ENCODE measurements around the gene TUT7. TPM values are rescaled to one million over a fixed set of nuclear protein-coding genes. Genes with fewer than 3 reads are reported as not detected.
"Not testable (repeated sequence)": the region's sequence is repeated elsewhere in the genome, so short reads cannot be mapped to it uniquely, and the experiment has no call there.

The TUT7 gene
- total RNA-seq, 2 experiments from 2014 or later: 18.0 to 18.3 TPM

DNA sequence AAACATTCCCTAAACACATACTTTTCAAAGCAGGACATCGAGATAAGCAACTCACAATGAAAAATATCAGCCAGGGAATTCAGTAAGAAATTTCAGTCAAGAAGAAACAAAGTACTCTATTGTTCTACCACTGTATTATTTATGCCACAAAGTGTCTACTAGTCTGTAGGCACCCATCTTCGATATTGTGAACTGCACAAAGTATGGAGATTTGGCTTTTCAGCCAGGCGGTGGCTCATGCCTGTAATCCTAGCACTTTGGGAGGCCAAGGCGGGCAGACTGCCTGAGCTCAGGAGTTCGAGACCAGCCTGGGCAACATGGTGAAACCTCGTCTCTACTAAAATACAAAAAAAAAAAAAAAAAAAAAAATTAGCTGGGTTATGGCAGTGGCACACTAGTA, 63.9 kb downstream of the TUT7 start:
- H3K27ac Mint-ChIP-seq: not testable (repeated sequence)
- H3K36me3 Mint-ChIP-seq: peaks cover 11% of the 10 kb centered on the region

DNA sequence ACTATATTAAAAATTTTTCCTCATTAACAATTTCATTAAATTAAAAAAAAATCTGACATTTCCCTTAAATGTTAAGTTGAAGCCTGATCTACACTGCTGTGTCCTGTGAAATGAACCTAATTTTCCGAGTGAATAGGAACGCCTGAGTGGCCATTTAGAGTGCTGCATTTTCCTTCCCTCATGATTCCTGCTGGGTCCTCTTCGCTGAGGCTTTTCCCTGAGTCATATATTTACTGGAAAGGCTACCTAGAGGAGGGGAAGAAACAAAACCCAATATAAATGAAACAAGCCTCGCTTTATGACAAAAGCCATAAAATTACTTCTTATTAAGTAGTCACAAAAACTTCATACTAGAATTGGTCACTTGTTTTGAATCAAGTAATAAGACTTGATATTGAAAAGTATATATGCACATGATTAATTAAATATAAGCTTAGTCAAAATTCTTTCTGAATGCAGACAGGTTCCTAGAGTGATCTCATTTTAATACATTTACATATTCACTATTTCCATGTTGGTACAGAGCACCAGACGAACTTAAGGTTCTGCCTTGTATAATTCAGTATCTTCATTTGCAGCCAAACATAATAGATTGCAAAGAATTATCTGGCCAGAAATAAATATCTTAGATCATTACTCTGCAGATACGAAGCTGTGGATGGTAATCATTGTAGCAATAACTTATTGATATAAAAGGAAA, 65.6 kb downstream of the TUT7 start:
- DNase-seq: no peak
- Mint-ChIP-seq H3K4me1 (peaks cover 11% of the 10 kb centered on the region), H3K27me3 (no peaks in the 10 kb centered on the region), H3K36me3 (peaks cover 6% of the 10 kb centered on the region), H3K9me3 (no peaks in the 10 kb centered on the region), H3K4me3 (no peak overlapping the region), H3K27ac (no peak overlapping the region)

More for the DNA sequence above, 63.9 kb downstream of the TUT7 start:
- not testable (repeated sequence) for H3K9me3 Mint-ChIP-seq, H3K4me3 Mint-ChIP-seq, H3K4me1 Mint-ChIP-seq, DNase-seq, H3K27me3 Mint-ChIP-seq

DNA sequence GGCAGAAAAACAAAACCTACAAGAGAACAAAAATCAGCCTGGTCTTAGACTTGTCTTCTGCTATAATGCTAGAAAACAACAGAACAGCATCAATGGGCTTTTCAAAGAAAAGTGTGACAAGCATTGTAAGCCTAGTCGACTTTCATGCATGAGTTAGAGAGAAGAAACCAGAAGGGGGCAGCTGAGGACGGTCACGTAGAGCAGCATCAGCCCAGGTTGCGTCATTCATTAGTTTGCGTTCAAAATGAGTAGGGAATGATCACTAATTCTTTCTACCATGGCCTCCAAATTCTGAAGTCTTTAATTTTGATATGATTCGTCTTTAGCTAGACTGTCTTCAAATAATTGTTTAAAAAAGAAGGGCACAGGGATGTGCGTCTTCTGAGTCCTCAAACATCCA, 67.2 kb downstream of the TUT7 start:
- Mint-ChIP-seq H3K27me3 (no peaks in the 10 kb centered on the region), H3K4me1 (peaks cover 16% of the 10 kb centered on the region), H3K36me3 (no peaks in the 10 kb centered on the region), H3K27ac (no peak overlapping the region), H3K4me3 (no peak overlapping the region), H3K9me3 (no peaks in the 10 kb centered on the region)
- no peak for DNase-seq

DNA sequence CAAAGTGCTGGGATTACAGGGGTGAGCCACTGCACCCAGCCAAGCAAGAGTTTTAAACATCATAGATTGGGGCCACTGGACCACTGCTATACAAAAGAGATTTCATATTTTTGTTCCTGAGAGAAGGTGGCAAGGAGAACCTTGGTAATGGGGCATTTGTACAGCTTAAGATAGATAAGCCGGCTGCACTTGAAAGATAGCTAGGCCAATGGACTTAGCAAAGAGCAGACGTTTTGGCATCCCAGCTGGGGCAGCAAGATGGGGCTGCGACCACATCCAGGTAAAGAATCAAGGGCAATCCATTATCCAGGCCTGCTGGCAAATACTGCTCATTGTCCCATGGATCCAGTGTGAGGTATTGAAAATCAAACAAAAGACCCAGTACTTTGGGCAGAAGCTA, 67.9 kb downstream of the TUT7 start:
- no peak for DNase-seq
- H3K36me3 Mint-ChIP-seq: peaks cover 2% of the 10 kb centered on the region
- no peaks in the 10 kb centered on the region for H3K27me3 Mint-ChIP-seq
- H3K27ac Mint-ChIP-seq: no peak overlapping the region
- no peaks in the 10 kb centered on the region for H3K9me3 Mint-ChIP-seq
- peaks cover 18% of the 10 kb centered on the region for H3K4me1 Mint-ChIP-seq
- no peak overlapping the region for H3K4me3 Mint-ChIP-seq

DNA sequence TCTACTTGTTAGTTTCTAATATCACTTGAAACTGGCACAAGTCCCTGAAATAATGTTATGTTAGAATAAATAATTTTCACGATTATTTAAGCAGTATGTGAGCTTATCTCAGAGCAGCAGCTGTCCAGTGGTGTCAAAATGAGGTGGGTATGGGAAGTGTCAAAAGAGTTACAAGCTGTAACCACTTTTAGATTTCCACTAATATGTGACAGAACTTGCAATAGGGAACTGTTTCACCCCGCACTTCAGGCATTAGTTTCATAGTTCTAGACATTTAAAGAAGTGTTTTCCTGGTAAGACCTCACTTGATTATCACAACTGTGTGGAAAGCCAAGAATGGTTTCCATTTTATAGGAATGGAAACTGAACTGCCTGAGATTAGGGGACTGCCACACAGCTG, 68.9 kb downstream of the TUT7 start:
- peaks cover 23% of the 10 kb centered on the region for H3K4me1 Mint-ChIP-seq
- no peaks in the 10 kb centered on the region for H3K9me3 Mint-ChIP-seq
- H3K36me3 Mint-ChIP-seq: peaks cover 7% of the 10 kb centered on the region
- no peak for DNase-seq
- H3K4me3 Mint-ChIP-seq: no peak overlapping the region
- no peak overlapping the region for H3K27ac Mint-ChIP-seq
- H3K27me3 Mint-ChIP-seq: no peaks in the 10 kb centered on the region

DNA sequence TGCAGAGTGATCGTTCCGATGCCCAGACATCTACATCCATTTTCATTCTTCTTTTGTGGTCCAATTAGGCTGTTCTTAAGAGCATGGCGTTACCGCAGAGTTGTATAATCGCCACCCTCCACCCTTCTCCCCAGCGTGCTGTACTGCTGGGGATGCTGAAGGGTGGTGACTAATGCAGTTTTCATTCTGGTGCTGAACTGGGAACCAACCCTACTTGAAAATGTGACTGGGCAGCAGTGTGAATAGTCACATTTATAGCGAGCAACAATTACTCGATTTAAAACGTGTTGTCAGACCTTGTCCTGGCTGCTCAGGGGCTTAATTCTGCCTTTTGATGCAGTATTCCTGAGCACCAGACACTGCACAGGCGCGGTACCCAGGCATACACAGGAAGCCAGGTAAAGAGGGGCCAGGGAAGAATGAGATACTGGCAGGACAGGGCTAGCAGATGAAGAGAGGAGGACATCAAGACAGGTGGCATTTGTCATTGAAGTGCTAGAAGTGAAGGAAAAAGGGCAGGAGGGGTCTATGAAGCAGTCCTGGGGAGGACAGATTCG, 71.2 kb downstream of the TUT7 start:
- H3K4me1 Mint-ChIP-seq: peaks cover 37% of the 10 kb centered on the region
- no peak for DNase-seq
- no peaks in the 10 kb centered on the region for H3K27me3 Mint-ChIP-seq
- H3K27ac Mint-ChIP-seq: peak overlapping the region; percentile 95
- H3K36me3 Mint-ChIP-seq: peaks cover 13% of the 10 kb centered on the region
- H3K9me3 Mint-ChIP-seq: no peaks in the 10 kb centered on the region
- H3K4me3 Mint-ChIP-seq: peak overlapping the region; percentile 85

DNA sequence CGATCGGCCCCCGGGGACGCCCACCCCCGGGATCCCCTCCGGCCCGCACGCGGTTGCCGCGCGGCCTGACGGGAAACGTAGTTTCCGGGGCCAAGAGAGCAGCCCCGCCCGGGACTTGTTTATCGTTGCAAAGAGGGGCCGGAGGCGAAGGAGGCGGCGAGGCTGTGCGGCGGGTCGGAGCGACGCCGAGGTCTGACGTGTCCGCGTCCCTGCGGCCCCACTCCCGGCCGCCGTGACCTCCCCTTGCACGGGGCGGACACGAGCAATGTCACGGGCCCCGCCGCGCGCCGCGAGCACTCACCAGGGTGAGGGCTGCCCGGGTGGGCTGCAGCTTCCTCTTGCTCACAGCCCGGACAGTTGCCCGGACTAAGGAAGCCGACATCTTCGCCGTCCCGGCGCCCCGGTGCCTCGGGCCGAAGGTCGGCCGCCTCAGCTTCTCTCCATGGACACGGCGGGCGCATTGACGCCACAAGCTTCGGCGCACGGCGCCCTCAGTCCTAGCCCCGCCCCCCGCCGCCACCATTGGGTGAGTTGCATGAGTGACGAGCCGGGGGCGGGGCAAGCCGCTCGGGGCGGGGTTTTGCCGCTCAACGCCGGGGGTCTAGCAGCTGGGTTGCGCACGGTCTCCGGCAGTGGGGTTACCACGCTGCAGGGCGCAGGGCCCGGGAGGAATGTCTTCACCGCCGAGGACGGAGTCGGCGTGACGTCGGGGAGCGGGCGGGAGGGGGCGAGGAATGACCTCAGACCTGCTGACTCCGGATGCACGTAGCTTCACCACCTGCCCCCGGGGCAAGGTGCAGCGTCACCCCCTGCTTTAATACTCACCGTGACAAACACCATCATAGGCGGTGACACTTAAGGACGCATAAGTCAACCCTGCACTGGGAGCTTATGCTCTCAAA, 71.9 kb downstream of the TUT7 start, which contains the start of gene ISCA1:
Gene ISCA1 (minus strand): TSS at position 462 of the 902 bp plus-strand sequence. CDS start 80 bp downstream, at position 382.
- Mint-ChIP-seq H3K36me3 (peaks cover 13% of the 10 kb centered on the region), H3K9me3 (no peaks in the 10 kb centered on the region), H3K27ac (peak within 1 kb of the TSS; percentile 95), H3K4me1 (peaks cover 39% of the 10 kb centered on the region), H3K27me3 (no peaks in the 10 kb centered on the region), H3K4me3 (peak within 1 kb of the TSS; percentile 85)
- peak; percentile 95 for DNase-seq

DNA sequence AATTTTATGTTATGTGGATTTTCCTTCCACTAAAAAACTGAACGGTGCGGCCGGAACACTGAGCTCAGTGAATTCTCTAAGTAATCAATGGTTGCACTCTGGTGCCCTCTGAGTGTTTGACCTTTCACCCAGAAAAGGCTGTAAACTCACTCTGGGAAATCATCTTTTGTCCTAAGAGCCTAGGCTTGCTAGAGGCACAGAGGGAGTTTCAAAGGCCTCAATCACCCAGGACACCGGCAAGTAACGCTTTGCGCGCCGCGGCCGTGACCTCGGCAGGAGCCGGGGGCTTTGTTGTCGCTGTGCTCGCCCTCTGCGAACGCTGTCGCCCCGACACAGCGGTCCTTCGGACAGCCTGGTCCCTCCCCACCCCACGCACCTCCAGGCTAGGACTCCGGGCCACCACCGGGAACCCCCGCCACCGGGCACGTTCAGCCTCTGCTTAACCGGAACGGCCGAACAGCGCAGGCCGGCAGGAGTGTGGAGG, 72.6 kb downstream of the TUT7 start:
- H3K27me3 Mint-ChIP-seq: no peaks in the 10 kb centered on the region
- H3K4me1 Mint-ChIP-seq: peaks cover 44% of the 10 kb centered on the region

DNA sequence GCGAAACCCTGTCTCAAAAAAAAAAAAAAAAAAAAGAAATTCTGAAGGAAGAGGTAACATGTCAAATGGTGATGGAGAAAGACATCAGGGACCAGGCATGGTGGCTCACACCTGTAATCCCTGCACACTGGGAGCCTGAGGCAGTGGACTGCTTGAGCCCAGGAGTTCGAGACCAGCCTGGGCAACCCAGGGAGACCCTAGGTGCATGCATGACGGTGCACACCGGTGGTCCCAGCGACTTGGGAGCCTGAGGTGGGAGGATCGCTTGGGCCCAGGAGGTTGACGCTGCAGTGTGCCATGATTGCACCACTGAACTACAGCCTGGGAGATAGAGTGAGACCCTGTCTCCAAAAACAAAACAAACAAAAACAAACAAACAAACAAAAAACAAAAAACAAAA, 73.6 kb downstream of the TUT7 start:
- peaks cover 18% of the 10 kb centered on the region for H3K36me3 Mint-ChIP-seq

More for the DNA sequence above, 72.6 kb downstream of the TUT7 start:
- Mint-ChIP-seq H3K4me3 (peak overlapping the region; percentile 85), H3K36me3 (peaks cover 18% of the 10 kb centered on the region), H3K9me3 (no peaks in the 10 kb centered on the region), H3K27ac (peak overlapping the region; percentile 95)
- no peak for DNase-seq

DNA sequence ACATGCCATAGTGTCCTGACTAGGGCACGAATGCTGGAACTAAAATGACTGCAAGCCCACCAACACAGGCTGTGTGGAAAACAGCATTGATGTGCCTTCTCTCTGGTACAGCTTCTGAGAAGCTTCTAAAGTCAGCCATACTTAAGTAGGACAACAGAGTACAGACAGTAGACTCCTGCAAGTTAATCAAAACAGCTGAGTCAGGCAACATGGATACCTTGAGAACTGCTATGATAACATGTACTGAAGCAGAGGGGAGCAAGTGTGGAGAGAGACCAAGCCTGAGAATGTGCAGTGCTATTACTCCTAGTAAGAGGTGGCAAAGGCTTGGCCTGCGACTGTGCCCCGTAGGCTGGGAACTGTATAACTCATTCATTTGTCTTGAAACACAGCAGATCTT, 74.4 kb downstream of the TUT7 start:
- peak overlapping the region; percentile 42 for H3K4me3 Mint-ChIP-seq
- DNase-seq: no peak
- H3K9me3 Mint-ChIP-seq: no peaks in the 10 kb centered on the region
- H3K27me3 Mint-ChIP-seq: no peaks in the 10 kb centered on the region
- H3K27ac Mint-ChIP-seq: no peak overlapping the region
- H3K4me1 Mint-ChIP-seq: peaks cover 36% of the 10 kb centered on the region
- H3K36me3 Mint-ChIP-seq: peaks cover 18% of the 10 kb centered on the region

More for the DNA sequence above, 73.6 kb downstream of the TUT7 start:
- Mint-ChIP-seq H3K4me3 (peak overlapping the region; percentile 85), H3K4me1 (peaks cover 43% of the 10 kb centered on the region), H3K27me3 (no peaks in the 10 kb centered on the region), H3K27ac (no peak overlapping the region), H3K9me3 (no peaks in the 10 kb centered on the region)
- no peak for DNase-seq

DNA sequence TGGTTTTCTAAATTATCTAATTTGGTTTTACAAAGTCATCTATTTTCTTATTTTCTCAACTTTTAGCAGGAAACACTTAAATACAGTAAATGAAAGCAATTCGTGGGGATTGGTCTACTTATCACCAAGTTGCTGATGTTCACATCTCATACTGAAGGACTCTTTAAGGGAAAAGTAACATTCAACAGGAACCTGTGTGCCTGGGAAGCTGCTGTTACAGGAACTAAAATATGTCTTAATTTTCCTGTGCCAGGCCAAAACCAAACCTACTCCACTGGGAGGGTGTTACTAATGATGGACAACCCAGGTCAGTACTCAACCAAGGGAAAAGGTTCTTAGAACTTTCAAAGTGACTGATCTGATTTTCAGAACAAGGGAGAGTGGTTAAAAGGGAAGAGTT, 77.1 kb downstream of the TUT7 start:
- no peaks in the 10 kb centered on the region for H3K9me3 Mint-ChIP-seq
- H3K36me3 Mint-ChIP-seq: peaks cover 26% of the 10 kb centered on the region
- no peak overlapping the region for H3K27ac Mint-ChIP-seq
- no peak for DNase-seq
- H3K4me3 Mint-ChIP-seq: no peak overlapping the region
- H3K27me3 Mint-ChIP-seq: no peaks in the 10 kb centered on the region
- H3K4me1 Mint-ChIP-seq: peaks cover 27% of the 10 kb centered on the region

DNA sequence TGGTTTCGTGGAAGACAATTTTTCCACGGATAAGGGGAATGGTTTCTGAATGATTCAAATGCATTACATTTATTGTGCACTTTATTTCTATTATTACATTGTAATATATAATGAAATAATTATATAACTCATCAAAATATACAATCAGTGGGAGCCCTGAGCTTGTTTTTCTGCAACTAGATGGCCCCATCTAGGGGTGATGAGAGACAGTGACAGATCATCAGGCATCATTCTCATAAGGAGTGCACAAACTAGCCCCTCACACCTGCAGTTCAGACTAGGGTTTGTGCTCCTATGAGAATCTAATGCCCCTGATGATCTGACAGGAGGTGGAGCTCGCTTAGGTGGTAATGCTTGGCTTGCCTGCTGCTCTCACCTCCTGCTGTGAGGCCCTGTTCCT, 78.2 kb downstream of the TUT7 start:
- peaks cover 30% of the 10 kb centered on the region for H3K36me3 Mint-ChIP-seq
- H3K27me3 Mint-ChIP-seq: no peaks in the 10 kb centered on the region
- H3K4me3 Mint-ChIP-seq: no peak overlapping the region
- H3K9me3 Mint-ChIP-seq: no peaks in the 10 kb centered on the region
- H3K27ac Mint-ChIP-seq: no peak overlapping the region
- H3K4me1 Mint-ChIP-seq: peaks cover 23% of the 10 kb centered on the region
- no peak for DNase-seq

DNA sequence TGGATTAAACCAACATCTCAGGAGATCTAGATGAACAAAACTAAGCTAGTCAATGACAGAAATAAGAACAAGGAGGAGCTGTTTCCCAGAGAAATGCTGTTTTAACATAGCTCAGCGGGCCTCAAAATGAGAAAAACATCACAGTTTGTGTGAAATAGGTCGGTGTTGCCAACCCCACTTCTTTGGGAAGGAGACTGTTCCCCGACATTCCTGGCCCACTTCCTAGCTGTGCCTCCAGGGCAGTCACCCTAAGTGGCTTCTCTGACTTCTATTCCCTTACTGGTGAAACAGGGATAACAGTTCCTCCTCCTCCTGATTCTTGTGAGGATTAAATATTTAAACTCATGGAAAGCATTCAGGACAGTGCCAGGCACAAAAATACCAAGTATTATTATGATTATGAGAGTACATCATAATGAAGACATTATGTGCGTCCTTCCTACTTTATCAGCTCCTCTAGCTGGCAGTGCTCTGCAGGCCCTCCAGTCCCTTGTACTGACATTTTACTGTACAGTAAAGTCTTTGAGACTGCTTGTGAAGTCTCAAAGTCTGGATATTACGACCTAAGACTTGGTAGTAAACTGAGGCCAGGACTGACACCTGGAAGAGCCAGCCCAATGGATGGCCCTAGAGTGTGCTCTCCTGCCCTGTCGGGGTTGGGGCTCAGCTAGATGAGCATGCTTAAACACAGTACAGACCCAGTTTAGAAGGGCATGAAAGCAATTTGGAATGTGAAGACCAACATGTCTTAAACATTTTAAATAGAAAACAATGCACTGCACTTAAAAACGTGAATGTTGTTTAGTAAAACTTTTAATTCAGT, 79.2 kb downstream of the TUT7 start:
- H3K27me3 Mint-ChIP-seq: no peaks in the 10 kb centered on the region
- DNase-seq: no peak
- no peak overlapping the region for H3K27ac Mint-ChIP-seq
- no peak overlapping the region for H3K4me3 Mint-ChIP-seq
- H3K36me3 Mint-ChIP-seq: peaks cover 30% of the 10 kb centered on the region
- peaks cover 20% of the 10 kb centered on the region for H3K4me1 Mint-ChIP-seq
- H3K9me3 Mint-ChIP-seq: no peaks in the 10 kb centered on the region

DNA sequence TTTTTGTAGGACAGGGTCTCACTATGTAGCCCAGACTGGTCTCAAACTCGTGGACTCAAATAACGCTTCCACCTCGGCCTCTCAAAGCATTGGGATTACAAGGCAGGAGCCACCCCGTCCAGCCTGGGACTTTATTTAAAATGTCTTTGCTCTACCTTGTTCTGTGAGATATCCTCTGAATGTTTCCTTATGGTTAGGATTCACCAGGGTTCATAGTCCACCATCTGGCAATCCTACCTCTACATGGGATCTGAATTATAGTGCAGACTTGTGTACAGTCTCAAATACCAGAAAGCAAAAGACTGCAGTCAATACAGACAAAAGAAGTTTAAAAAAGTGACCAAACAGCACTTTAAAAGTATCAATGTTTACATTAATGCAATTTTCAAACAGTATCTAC, 82.0 kb downstream of the TUT7 start:
- DNase-seq: no peak
- H3K9me3 Mint-ChIP-seq: no peaks in the 10 kb centered on the region
- no peak overlapping the region for H3K27ac Mint-ChIP-seq
- H3K27me3 Mint-ChIP-seq: no peaks in the 10 kb centered on the region
- H3K4me3 Mint-ChIP-seq: no peak overlapping the region
- peaks cover 4% of the 10 kb centered on the region for H3K4me1 Mint-ChIP-seq
- peaks cover 34% of the 10 kb centered on the region for H3K36me3 Mint-ChIP-seq

All from activated naive CD8-positive, alpha-beta T cell treated with anti-CD3 and anti-CD28 coated beads for 36 hours (primary cell).